Uterus (tissue), 2 donors: ENCODE data around the gene FDXR.

ENCODE experiments used
- POLR2A ChIP-seq, 2 donors: fragments of 450-650 bp; IDR thresholded peaks; one replicate each; pipeline ENCODE4 v1.6.1; 2016; ENCODE audit warnings: antibody characterized with exemption in 2 of 2, mild to moderate bottlenecking in 1 of 2, moderate library complexity in 1 of 2
- TF ChIP-seq, protein P1 (sequence below), 4 experiments: fragments of 200-600 bp in 2 of 4; fragments of 450-650 bp in 2 of 4; sonication (generic) in 2 of 4; IDR thresholded peaks; one replicate each; pipeline ENCODE4 v1.5.1; 2016 to 2019; ENCODE audit warnings: antibody characterized with exemption in 4 of 4, mild to moderate bottlenecking in 2 of 4, moderate library complexity in 1 of 4

DNA sequence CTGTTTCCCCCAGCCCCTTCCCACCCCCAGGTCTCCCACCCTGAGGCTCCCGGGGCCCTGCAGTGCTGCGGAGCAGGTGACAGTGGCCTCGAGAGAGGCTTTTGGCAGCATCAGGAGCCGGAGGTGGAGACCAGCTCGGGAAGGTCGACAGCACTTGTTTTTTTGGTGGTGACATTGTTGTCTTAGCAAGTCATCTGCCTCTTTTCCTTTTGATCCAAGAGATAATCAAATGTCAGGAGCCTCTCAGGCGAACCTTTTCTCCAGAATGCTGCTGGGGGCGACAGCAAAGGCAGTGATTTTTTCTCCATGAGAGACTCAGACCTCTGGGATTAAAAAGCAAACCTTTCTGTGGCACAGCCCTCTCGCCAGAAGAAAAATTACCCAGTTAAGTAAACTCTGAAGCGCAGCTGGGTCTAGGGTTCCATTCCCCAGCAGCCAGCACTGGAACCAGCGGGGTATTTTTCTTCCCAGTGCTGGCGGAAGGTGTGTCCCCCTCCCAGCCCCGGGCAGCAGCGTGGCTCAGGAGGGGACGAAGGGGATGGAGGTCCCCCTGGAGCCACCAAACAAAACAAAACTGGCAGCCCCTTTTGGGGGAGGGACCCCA, 50.4 kb downstream of the FDXR start:
- TF ChIP-seq, protein P1, sequence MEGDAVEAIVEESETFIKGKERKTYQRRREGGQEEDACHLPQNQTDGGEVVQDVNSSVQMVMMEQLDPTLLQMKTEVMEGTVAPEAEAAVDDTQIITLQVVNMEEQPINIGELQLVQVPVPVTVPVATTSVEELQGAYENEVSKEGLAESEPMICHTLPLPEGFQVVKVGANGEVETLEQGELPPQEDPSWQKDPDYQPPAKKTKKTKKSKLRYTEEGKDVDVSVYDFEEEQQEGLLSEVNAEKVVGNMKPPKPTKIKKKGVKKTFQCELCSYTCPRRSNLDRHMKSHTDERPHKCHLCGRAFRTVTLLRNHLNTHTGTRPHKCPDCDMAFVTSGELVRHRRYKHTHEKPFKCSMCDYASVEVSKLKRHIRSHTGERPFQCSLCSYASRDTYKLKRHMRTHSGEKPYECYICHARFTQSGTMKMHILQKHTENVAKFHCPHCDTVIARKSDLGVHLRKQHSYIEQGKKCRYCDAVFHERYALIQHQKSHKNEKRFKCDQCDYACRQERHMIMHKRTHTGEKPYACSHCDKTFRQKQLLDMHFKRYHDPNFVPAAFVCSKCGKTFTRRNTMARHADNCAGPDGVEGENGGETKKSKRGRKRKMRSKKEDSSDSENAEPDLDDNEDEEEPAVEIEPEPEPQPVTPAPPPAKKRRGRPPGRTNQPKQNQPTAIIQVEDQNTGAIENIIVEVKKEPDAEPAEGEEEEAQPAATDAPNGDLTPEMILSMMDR (IDR thresholded peaks at IDR 0.05), result no peak
- no peak for TF ChIP-seq POLR2A (IDR thresholded peaks at IDR 0.05)
